Stimulated activated CD8-positive, alpha-beta memory T cell treated with anti-CD3 and anti-CD28 coated beads, Interleukin-2, amount 100 ng/mL, for 48 hours (primary cell): Measurements from ENCODE around the gene SIGLEC10.
A peak's percentile ranks its signal among the peaks of the same experiment; 100 is the strongest.
"Not testable (repeated sequence)": the region's sequence is repeated elsewhere in the genome, so short reads cannot be mapped to it uniquely, and the experiment has no call there.

ENCODE experiments used
- DNase-seq, 2 donors: peaks; one replicate each; pipeline ENCODE4 v3.0.0-alpha.2; 2020; ENCODE audit warnings: low read depth in 2 of 2

Gene SIGLEC10

GRCh38 chr19:51440846-51441409, 23.5 kb upstream of the SIGLEC10 start:
- DNase-seq: peak; percentile 52 to 65

- no peak for DNase-seq
Measured at GRCh38 chr19:51440052-51440451, 22.6 kb upstream of the SIGLEC10 start.

- no peak for DNase-seq
Measured at GRCh38 chr19:51439021-51439465, 21.6 kb upstream of the SIGLEC10 start.

- DNase-seq: no peak
Measured at GRCh38 chr19:51434456-51434855, 17.0 kb upstream of the SIGLEC10 start.

GRCh38 chr19:51433043-51433442, 15.6 kb upstream of the SIGLEC10 start:
- no peak for DNase-seq

- no peak for DNase-seq
Measured at GRCh38 chr19:51431124-51431523, 13.7 kb upstream of the SIGLEC10 start.

- DNase-seq: no peak
Measured at GRCh38 chr19:51430221-51430620, 12.8 kb upstream of the SIGLEC10 start.

- DNase-seq: no peak
Measured at GRCh38 chr19:51427201-51427600, 9.8 kb upstream of the SIGLEC10 start.

- peak; percentile 87 to 91 for DNase-seq
Measured at GRCh38 chr19:51422053-51422448, 4.6 kb upstream of the SIGLEC10 start.

- no peak for DNase-seq
Measured at GRCh38 chr19:51421229-51422052, 4.0 kb upstream of the SIGLEC10 start.

- DNase-seq: not testable (repeated sequence)
Measured at GRCh38 chr19:51420511-51420910, 3.1 kb upstream of the SIGLEC10 start.

- no peak for DNase-seq
Measured at GRCh38 chr19:51418707-51419106, 1.3 kb upstream of the SIGLEC10 start.

GRCh38 chr19:51417810-51418157, 342 bp upstream of the SIGLEC10 start:
- DNase-seq: no peak

- not testable (repeated sequence) for DNase-seq
Measured at GRCh38 chr19:51416422-51416821, 1.0 kb downstream of the SIGLEC10 start.

- no peak for DNase-seq
Measured at GRCh38 chr19:51415187-51415586, 2.3 kb downstream of the SIGLEC10 start.

GRCh38 chr19:51410950-51411748, 6.3 kb downstream of the SIGLEC10 start:
- no peak for DNase-seq

- no peak for DNase-seq
Measured at GRCh38 chr19:51407511-51408131, 9.8 kb downstream of the SIGLEC10 start.

- DNase-seq: no peak
Measured at GRCh38 chr19:51402117-51402516, 15.3 kb downstream of the SIGLEC10 start.

GRCh38 chr19:51399936-51400335, 17.5 kb downstream of the SIGLEC10 start:
- DNase-seq: not testable (repeated sequence)

GRCh38 chr19:51399231-51399630, 18.2 kb downstream of the SIGLEC10 start:
- DNase-seq: no peak

- no peak for DNase-seq
Measured at GRCh38 chr19:51398096-51398704, 19.2 kb downstream of the SIGLEC10 start.

GRCh38 chr19:51397453-51397852, 20.0 kb downstream of the SIGLEC10 start:
- not testable (repeated sequence) for DNase-seq
